HG03103 (cell line): Measurements from ENCODE around the gene INPP4A.
"Not testable (repeated sequence)": the region's sequence is repeated elsewhere in the genome, so short reads cannot be mapped to it uniquely, and the experiment has no call there.

Experiments used
- ATAC-seq: cut with Tn5 transposase; IDR thresholded peaks from one replicate; pipeline ENCODE4 v1.9.1; 2021; ENCODE audit warnings: low read depth; ENCODE audit not compliant: unreplicated experiment

The INPP4A gene

GRCh38 chr2:98444436-98445176 is at the start of gene INPP4A:
Gene INPP4A, plus strand, starts transcription at chr2:98444858. Its CDS starts 75,191 bp downstream, at chr2:98520049.
- ATAC-seq = peak; percentile 81

DNA sequence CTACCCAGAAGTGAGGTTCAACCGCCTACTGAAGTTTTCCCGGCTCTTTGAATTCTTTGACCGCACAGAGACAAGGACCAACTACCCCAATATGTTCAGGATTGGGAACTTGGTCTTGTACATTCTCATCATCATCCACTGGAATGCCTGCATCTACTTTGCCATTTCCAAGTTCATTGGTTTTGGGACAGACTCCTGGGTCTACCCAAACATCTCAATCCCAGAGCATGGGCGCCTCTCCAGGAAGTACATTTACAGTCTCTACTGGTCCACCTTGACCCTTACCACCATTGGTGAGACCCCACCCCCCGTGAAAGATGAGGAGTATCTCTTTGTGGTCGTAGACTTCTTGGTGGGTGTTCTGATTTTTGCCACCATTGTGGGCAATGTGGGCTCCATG is 48.7 kb upstream of the INPP4A start:
- ATAC-seq = no peak

- no peak for ATAC-seq
Measured at GRCh38 chr2:98396745-98397355, 47.8 kb upstream of the INPP4A start.

GRCh38 chr2:98399140-98399539 is 45.5 kb upstream of the INPP4A start:
- ATAC-seq = no peak

GRCh38 chr2:98403878-98404277 is 40.8 kb upstream of the INPP4A start:
- no peak for ATAC-seq

DNA sequence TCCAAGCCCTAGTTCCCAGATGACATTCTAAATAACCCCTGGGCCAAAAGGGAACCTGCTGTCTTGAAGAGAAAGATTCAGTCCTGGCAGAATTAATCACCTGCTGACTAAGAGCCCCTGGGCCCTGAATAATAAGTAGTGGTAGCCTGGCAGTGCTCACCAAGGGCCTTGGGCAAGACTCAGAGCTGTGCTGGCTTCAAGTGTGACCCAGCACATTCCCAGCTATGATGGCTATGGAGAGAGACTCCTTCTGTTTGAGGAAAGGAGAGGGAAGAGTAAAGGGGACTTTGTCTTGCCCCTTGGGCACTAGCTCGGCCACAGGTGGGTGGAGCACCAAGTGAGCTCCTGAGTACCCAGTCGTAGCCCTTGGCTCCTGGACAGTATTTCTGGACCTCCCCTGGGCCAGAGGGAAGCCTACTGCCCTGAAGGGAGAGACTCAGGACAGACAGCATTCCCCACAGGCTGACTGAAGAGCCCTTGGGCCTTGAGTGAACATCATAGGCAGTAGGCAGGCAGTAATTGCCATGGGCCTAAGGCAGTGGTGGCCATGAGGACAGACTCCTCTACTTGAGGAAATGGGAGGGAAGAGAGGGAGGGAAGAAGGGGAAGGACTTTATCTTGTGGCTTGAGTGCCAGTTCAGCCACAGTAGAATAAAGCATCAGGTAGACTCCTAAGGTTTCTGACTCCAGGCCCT is 40.0 kb upstream of the INPP4A start:
- ATAC-seq = no peak

DNA sequence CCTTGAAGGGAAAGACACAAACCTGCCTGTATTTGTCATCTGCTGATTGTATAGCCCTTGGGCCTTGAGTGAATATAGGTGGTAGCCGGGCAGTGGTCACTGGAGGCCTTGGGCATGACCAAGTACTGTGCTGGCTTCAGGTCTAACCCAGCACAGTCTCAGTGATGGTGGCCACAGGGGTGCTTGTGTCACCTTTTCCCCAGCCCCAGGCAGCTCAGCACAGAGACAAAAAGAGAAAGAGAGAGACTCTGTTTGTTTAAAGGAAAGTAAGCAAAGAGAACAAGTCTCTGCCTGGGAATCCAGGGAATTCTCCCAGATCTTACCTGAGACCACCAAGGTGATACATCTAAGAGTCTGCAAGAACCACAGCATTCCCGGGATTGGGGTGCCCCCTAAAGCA is 39.4 kb upstream of the INPP4A start:
- ATAC-seq = no peak

DNA sequence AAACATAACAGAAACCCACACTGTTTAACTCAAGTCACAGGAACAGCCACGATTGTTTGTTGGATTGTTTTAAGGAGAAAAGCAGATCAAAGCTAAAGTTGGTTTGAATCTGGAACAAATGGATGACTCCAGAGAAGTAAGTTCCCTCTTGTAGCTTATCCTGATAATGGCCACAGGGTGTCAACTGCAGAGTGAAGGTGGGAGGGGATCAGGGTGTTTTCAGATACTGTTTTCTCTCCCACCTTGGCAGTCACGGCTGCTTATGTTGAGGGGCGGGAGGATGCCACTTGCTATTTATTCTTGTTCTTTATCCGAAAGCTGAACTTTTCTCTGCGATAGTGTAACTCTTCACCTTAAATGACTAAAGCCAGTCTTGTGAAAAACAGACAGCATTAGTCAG is 36.5 kb upstream of the INPP4A start:
- no peak for ATAC-seq

DNA sequence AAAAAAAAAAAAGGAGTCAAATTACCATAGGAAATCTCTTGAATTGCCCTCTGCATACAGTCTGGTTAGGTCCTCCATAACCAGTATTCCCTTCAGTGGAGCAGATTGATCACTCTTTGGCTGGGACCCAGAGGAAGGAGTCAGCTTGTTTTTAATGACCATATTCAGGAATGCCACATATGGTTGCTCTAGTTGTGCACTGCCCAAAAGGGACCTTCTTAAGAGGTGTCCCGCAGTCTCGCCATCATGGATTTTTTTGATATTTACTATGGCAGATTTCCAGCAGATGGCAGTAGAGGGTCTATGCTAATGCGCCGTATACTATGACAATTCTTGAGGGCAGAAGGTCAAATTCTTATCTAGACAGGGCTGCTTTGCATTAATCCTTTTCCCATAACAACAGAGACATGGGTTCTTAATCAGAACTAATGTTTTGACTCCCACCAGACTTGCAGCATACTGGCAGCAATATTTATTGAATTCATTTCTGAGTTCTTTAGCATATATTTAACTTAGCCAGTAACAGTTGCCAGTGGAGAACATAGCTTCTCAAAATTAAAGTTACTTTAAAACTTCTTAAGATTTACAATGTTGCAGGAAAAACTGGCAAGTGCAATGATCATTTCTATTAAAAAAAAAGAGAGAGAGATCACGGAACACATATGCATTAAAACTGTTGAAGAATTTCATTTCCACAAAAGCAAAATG is 31.8 kb upstream of the INPP4A start:
- peak; percentile 70 for ATAC-seq

GRCh38 chr2:98414246-98414645 is 30.4 kb upstream of the INPP4A start:
- not testable (repeated sequence) for ATAC-seq

DNA sequence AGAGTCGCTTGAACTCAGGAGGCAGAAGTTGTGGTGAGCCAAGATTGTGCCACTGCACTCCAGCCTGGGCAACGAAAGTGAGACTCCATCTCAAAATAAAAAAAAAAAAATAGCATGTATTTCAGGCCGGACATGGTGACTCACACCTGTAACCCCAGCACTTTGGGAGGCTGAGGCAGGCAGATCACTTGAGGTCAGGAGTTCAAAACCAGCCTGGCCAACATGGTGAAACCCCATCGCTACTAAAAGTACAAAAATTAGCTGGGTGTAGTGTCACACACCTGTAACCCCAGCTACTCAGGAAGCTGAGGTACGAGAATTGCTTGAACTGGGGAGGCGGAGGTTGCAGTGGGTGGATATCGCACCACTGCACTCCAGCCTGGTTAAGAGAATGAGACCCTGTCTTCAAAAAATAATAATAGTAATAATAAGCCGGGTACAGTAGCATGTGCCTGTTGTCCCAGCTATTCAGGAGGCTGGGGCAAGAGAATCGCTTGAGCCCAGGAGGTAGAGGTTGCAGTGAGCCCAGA is 28.9 kb upstream of the INPP4A start:
- not testable (repeated sequence) for ATAC-seq

DNA sequence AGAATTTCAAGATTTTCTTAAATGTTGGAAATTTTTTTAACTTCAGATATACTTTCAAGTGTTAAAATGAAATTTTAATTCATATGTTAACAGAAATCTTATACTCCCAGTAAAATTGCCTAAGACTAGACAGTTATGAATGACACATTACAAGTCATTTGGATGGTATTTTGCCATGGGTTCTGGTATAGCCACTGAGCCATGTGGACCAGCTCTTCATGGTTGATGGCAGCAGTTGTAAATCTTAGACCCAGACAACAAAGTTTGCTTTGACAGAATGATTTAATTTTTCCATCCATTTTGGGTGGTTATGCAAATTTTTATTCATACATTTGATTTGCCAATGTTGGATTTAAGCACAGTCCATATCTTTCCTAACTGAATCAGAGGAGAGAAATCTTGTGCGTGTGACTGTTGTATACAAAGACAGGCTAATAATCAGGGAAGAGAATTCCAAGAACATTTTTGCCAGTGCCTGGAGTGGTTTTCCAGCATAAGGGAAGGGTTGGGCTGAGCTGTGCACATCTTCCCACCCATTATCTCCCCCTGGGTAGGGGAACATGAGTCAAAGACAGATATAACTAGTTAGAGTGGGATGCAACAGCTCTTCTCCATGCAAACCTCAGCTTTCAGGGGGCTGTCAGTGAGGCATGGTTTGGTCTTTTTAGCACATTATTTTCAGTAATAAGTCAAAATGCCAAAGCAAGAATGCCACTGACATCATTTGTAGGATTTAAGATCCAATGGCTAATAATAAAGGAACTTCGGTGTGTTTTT is 28.1 kb upstream of the INPP4A start:
- ATAC-seq = no peak

GRCh38 chr2:98419544-98419943 is 25.1 kb upstream of the INPP4A start:
- ATAC-seq = no peak

GRCh38 chr2:98419977-98420725 is 24.5 kb upstream of the INPP4A start:
- no peak for ATAC-seq

DNA sequence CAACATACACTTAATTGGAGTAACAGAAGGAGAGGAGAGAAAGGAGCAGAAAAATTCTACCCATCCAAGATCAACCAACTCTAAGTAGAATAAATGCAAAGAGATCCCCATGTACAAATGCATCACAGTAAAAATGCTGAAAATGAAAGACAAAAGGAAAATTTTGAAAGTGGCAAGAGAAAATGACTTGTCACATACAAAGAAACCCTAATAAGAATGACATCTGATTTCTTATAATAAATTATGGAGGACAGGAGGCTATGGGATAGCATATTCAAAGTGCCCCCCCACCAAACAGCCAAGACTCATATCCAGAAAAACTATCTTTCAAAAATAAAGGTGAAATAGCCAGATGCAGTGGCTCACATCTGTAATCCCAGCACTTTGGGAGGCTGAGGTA is 22.2 kb upstream of the INPP4A start:
- no peak for ATAC-seq

- ATAC-seq = no peak
Measured at GRCh38 chr2:98426771-98427170, 17.9 kb upstream of the INPP4A start.

DNA sequence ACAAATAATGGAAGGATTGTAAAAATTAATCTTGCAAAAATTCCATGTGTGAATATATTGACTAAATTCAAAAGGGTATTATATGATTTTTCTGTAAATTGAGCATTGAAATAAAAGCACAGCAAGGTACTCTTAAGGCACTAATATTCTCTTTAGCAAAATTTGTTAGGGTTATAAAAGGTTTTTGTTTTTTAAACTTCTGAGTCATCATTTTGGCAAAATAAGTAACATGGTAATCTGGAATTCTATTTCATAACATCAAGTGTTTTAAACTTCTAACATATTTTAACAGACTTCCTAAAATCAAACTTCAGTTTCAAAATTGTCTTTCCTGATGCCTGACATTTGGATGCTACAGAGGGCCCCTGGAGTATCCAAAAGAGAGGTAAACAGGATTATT is 12.5 kb upstream of the INPP4A start:
- no peak for ATAC-seq

DNA sequence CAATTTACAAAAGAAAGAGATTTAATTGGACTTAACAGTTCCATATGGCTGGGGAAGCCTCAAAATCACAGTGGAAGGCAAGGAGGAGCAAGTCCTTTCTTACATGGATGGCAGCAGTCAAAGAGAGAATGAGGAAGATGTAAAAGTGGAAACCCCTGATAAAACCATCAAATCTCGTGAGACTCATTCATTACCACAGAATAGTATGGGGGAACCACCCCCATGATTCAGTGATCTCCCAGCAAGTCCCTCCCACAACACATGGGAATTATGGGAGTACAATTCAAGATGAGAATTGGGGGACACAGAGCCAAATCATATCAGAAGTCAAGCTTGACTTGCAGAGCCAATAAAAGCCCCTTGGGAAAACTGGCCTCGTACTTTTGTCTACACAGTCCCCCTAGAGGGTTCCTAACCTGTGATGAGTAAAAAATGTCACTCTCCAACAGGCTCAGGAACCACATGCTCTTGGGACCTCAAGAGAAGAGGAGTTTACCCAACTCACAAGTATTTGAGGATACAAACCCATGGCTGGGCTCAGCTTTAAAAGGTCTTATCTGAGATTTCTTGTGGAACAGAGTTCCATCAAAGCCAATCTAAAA is 11.2 kb upstream of the INPP4A start:
- ATAC-seq = no peak

- ATAC-seq = no peak
Measured at GRCh38 chr2:98434492-98434891, 10.2 kb upstream of the INPP4A start.
